ENCODE data around the gene IGF2BP2. TPM values are rescaled to one million over a fixed set of nuclear protein-coding genes. Genes with fewer than 3 reads are reported as not detected.
"Not testable (repeated sequence)": the region's sequence is repeated elsewhere in the genome, so short reads cannot be mapped to it uniquely, and the experiment has no call there.

The IGF2BP2 gene
- total and polyA plus RNA-seq, 2 of the 4 experiments (the other 2 are of a cell fraction), result 23.4 to 88.2 TPM

DNA sequence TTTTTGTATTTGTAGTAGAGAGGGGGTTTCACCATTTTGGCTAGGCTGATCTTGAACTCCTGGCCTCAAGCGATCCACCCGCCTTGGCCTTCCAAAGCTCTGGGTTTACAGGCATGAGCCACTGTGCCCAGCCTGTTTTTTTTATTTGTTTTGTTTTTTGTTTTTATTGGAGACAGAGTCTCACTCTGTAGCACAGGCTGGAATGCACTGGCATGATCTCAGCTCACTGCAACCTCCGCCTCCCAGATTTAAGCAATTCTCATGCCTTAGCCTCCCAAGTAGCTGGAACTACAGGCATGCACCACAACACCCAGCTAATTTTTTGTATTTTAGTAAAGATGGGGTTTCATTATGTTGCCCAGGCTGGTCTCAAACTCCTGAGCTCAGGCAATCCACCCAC is 28.9 kb upstream of the IGF2BP2 start:
- H3K9me3 ChIP-seq (ENCODE audit: control insufficient read depth, insufficient read depth, low read length); H4K20me1 ChIP-seq (ENCODE audit: insufficient read depth, low read length); H3K56ac ChIP-seq (ENCODE audit: extremely low read depth, insufficient read depth, low read length); H4K8ac ChIP-seq (ENCODE audit: low read depth in 2 of 2, low read length in 2 of 2); H3K9ac ChIP-seq (ENCODE audit: low read depth, low read length); H3K27ac ChIP-seq (ENCODE audit: insufficient read depth, low read length); DNase-seq; H2BK5ac ChIP-seq (ENCODE audit: low read depth, low read length, poor library complexity, severe bottlenecking); H3K4ac ChIP-seq (ENCODE audit: low read depth, low read length); dilution Hi-C loops (cut with HindIII; ENCODE audit: low sequenced_read_pairs, unreplicated experiment); H2AK5ac ChIP-seq (ENCODE audit: low read depth, low read length); H3K4me1 ChIP-seq (ENCODE audit: control insufficient read depth, insufficient read depth, low read length); H3K18ac ChIP-seq (ENCODE audit: low read depth, low read length); H2AFZ ChIP-seq (replicated peaks; ENCODE audit: low read length, poor library complexity); H3K36me3 ChIP-seq (ENCODE audit: control insufficient read depth, insufficient read depth, low read length); CTCF ChIA-PET; H3K79me1 ChIP-seq (ENCODE audit: low read depth in 1 of 2, low read length in 2 of 2); H3K9me1 ChIP-seq (ENCODE audit: insufficient read depth, low read length); in situ Hi-C loops (cut with MboI; ENCODE audit: low sequenced_read_pairs); H3K27me3 ChIP-seq (ENCODE audit: control insufficient read depth, insufficient read depth, low read length); H2AK9ac ChIP-seq (replicated peaks; ENCODE audit: low read depth, low read length, poor library complexity); H3K4me3 ChIP-seq (ENCODE audit: insufficient read depth, low read depth, low read length); H3K4me2 ChIP-seq (ENCODE audit: low read depth, low read length); H3K14ac ChIP-seq (replicated peaks; ENCODE audit: low read depth, low read length); H4K91ac ChIP-seq (ENCODE audit: insufficient read depth, low read depth, low read length); H3K23ac ChIP-seq (ENCODE audit: low read depth, low read length); H2BK15ac ChIP-seq (ENCODE audit: low read depth, low read length); H4K5ac ChIP-seq (ENCODE audit: low read depth, low read length); H2BK20ac ChIP-seq (ENCODE audit: low read depth, low read length); intact Hi-C loops (cut with micrococcal nuclease); H2BK120ac ChIP-seq (ENCODE audit: low read depth, low read length); BruUV-seq (replicated peaks); POLR2A ChIA-PET (ENCODE audit: unreplicated experiment): not testable (repeated sequence)
- WGBS, 2 experiments (ENCODE audit: extremely low coverage in 2 of 2, insufficient read length in 1 of 2), result 100% methylated on average over 1 of the region's 3 CpGs; no CpG with 5 or more reads in 1 of the 2 experiments
- ATAC-seq (ENCODE audit: low read depth), result peak; percentile 85
